Islet of Langerhans (tissue), 1 donor: ENCODE data around the gene PITPNB.

Experiments
- FAIRE-seq: peaks from one replicate; lab custom pipeline; 2011; peaks lifted over from hg19 to GRCh38; lab: Jason Lieb, UNC

The PITPNB gene

GRCh38 chr22:27918341-27919221, 475 bp downstream of the PITPNB start:
- no peak for FAIRE-seq

GRCh38 chr22:27915986-27916385, 3.1 kb downstream of the PITPNB start:
- FAIRE-seq: no peak

- FAIRE-seq: no peak
Observed at GRCh38 chr22:27913162-27913741, 5.8 kb downstream of the PITPNB start.

GRCh38 chr22:27912101-27912500, 7.0 kb downstream of the PITPNB start:
- FAIRE-seq: no peak

GRCh38 chr22:27911330-27911729, 7.7 kb downstream of the PITPNB start:
- FAIRE-seq: no peak

- FAIRE-seq: no peak
Observed at GRCh38 chr22:27906241-27906640, 12.8 kb downstream of the PITPNB start.

GRCh38 chr22:27905653-27906052, 13.4 kb downstream of the PITPNB start:
- FAIRE-seq: no peak

GRCh38 chr22:27903805-27904473, 15.1 kb downstream of the PITPNB start:
- peak; percentile 51 for FAIRE-seq

GRCh38 chr22:27900153-27900552, 18.9 kb downstream of the PITPNB start:
- no peak for FAIRE-seq

- no peak for FAIRE-seq
Observed at GRCh38 chr22:27896245-27896644, 22.8 kb downstream of the PITPNB start.

- FAIRE-seq: no peak
Observed at GRCh38 chr22:27895600-27895999, 23.5 kb downstream of the PITPNB start.

- FAIRE-seq: no peak
Observed at GRCh38 chr22:27892811-27893210, 26.2 kb downstream of the PITPNB start.

- no peak for FAIRE-seq
Observed at GRCh38 chr22:27892064-27892463, 27.0 kb downstream of the PITPNB start.

GRCh38 chr22:27888310-27888709, 30.7 kb downstream of the PITPNB start:
- no peak for FAIRE-seq

GRCh38 chr22:27886843-27887151, 32.3 kb downstream of the PITPNB start:
- FAIRE-seq: no peak

GRCh38 chr22:27885977-27886842, 32.8 kb downstream of the PITPNB start:
- peak; percentile 92 for FAIRE-seq

GRCh38 chr22:27883656-27884350, 35.3 kb downstream of the PITPNB start:
- no peak for FAIRE-seq

- no peak for FAIRE-seq
Observed at GRCh38 chr22:27882507-27883290, 36.4 kb downstream of the PITPNB start.

- FAIRE-seq: no peak
Observed at GRCh38 chr22:27881421-27881820, 37.6 kb downstream of the PITPNB start.

- FAIRE-seq: peak; percentile 89
Observed at GRCh38 chr22:27880778-27881394, 38.2 kb downstream of the PITPNB start.

- no peak for FAIRE-seq
Observed at GRCh38 chr22:27879923-27880322, 39.1 kb downstream of the PITPNB start.
